Activated CD4-positive, CD25-positive, alpha-beta regulatory T cell treated with anti-CD3 and anti-CD28 coated beads, Interleukin-2, amount 50 U/mL, for 16 hours (primary cell): Measurements from ENCODE around the gene LRRC37A3.
"Not testable (repeated sequence)": the region's sequence is repeated elsewhere in the genome, so short reads cannot be mapped to it uniquely, and the experiment has no call there.

Source experiments
- DNase-seq: peaks from one replicate; pipeline ENCODE4 v3.0.0-alpha.2; 2020; ENCODE audit warnings: low read depth, low spot score

The LRRC37A3 gene

DNA sequence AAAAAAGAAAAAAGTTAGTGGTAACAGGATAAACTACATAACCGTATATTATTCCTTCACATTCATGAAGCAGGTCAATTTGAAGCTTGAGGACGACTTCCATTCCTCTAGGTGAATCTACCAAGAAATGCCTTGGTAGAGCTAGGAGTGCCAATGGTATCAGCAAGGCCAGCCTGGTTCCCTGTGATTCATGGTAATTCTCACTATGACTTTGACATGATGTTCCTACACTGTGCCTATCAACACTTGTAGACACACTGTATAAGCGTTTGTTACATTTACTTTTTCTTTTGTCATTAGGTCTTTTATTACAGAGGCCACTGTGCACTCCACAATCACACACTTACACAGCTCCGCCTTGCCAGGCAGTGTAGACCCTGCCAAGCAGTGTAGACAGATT lies 7.2 kb upstream of the LRRC37A3 start:
- not testable (repeated sequence) for DNase-seq

DNA sequence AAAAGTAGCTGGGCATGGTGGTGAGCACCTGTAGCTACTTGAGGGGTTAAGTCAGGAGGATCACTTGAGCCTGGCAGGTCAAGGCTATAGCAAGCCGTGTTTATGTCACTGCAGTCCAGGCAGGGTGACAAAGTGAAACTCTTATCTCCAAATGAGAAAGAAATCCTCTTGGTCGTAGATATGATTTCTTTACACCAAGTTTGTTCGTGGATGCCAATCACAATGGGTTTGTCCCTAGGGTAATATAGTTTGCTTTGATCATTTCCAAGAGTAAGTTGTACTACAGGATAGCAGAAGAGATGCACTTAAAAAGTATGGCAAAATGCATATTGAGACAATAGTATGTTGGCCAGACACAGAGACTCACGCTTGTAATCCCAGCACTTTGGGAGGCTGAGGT lies 6.0 kb upstream of the LRRC37A3 start:
- DNase-seq, result not testable (repeated sequence)

DNA sequence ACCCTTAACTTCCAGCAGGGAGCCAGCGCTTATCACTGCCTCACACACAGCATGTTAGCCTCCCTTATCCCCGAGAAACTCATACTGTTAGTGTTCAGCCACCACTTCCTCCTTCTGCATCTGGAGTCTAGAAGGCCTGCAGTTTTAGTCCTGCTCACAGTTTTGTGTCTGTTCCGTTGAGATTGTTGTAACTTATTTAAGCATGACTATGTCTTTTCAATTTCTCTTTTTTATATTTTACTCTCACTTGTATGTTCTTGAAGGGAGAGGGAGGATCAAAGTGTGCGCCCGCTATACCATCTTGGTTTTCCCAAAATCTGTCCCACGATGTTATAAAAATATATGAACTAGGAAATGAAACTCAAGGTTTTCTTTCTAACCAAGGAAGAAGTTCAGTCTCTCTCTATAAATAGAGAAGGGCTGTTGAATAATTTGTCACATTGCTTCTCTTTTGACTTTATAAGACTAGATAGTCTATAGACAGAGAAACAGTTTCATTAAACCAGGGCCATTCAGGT lies 3.8 kb upstream of the LRRC37A3 start:
- not testable (repeated sequence) for DNase-seq

DNA sequence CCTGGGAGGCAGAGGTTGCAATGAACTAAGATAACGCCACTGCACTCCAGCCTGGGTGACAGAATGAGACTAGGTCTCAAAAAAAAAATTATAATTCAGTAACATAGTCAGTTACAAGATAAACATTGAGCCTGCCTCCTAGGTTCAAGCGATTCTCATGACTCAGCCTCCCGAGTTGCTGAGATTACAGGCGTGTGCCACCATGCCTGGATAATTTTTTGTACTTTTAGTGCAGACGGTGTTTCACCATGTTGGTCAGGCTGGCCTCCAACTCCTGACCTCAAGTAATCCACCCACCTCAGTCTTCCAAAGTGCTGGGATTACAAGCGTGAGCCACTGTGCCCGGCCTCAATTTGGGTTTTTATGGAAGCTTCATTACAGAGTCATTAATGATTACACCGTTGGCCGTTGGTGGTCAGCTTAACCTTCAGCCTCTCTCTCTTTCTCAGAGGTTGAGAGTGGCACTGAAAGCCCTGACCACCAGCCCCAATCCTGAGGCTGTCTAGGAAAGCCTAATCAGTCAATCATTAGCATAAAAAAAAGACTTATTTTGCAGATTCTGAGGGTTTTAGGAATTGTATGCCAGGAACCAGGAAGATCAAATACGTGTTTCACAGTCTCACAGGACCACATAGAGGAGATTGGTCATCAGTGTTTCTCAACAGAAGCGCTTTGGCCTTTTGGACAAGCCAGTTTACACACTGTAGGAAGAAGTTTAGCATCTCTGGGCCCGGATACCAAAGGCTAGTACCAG lies 1.3 kb upstream of the LRRC37A3 start:
- DNase-seq, result no peak

DNA sequence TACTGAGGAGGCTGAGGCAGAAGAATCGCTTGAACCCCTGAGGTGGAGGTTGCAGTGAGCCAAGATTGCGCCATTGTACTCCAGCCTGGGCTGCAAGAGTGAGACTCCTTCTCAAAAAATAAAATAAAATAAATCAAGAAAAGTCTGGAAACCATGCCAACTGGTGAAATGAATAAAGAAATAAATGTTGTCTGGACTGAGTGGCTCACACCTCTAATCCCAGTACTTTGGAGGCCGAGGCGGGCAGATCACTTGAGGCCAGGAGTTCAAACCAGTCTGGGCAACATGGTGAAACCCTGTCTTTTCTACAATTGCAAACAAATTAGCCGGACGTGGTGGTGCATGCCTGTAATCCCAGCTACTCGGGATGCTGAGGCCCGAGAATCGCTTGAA lies 744 bp upstream of the LRRC37A3 start:
- no peak for DNase-seq

DNA sequence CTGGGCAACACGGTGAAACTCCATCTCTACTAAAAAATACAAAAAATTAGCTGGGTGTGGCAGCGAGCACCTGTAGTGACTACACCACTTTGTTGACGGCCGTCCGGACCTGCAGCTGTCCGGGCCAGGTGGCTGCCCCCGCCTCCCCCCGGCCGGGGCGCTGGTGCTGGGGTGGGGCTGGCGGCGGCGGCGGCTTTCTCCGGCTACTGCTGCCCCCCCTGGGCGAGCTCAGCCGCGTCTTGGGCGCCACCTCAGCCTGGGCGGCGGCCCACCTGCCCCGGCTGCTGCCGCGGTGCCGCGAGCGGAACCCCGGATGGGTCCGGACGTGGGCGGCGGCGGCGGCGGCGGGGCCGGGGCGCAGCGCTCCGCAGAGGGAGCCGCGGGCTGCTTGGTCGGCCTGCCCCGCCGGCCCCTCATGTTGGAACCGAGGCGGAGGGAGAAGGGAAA lies 413 bp downstream of the LRRC37A3 start:
- not testable (repeated sequence) for DNase-seq

DNA sequence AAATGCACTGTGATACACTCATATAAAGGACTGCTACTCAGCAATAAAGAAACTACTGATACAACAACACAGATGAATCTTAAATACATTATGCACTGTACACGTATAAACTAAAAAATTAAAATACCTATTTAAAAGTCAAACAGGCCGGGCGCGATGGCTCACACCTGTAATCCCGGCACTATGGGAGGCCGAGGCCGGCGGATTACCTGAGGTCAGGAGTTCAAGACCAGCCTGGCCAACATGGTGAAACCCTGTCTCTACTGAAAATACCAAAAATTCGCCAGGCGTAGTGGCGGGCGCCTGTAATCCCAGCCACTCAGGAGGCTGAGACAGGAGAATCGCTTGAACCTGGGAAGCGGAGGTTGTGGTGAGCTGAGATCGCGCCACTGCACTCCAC lies 1.7 kb downstream of the LRRC37A3 start:
- not testable (repeated sequence) for DNase-seq

DNA sequence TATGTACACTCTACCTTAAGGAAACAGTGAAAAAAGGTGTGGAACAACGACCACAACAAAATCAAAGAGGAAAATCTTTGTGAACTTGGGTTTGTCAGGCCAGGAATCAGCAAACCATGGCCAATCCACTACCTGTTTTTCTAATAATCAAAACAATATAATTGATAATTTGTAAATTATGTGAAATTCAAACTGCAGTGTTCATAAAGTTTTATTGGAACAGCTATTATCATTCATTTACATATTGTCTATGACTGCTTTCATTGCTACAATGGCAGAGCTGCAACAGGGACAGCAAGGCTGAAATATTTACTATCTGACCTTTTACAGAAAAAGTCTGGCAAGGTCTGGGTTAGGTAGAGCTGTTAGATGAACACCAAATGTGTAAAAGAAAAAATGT lies 4.0 kb downstream of the LRRC37A3 start:
- DNase-seq, result not testable (repeated sequence)

DNA sequence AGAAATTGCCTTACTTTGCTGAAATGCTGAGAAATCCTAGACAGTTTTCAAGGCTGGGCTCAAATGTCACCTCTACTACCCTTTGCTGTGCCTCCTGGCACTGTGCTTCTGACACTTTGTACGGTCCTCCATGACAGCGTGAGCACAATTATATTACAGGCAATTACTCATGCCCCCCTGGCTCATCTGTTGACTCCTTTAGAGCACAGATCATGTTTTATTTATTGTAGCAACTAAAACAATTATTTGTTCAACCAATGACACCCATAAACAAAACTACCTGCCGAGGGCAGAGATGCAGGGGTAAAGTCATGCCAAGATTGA lies 9.1 kb downstream of the LRRC37A3 start:
- not testable (repeated sequence) for DNase-seq

DNA sequence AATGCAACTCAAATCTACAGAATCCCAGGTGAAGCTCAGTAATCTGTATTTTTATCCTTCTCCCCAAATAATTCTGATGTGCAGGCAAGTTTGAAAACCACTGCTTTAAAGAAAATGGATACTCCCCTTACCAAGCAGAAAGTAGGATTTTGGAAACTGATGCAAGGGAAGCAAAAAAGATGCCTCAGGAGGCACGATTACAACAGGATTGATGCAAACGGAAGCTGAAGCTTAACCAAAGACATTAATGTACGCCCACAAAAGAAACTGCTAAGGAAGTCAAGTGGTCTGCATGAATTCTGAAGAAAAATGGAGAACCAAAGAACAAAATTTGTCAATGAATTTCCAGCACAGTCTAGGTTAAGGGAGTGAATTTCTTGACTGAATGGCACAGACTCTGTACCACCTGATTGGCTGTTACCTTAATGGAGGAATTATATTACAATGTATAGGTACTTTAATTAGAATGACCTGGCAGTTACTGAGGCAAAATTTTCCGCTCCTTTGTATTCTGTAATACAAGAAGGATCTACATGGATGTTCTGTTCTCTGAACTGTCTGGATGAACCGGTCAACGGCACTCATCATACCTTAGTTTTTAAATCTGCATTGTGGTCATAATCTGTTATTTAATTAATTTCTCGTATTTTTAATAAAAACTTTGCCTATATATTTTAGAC lies 9.6 kb downstream of the LRRC37A3 start:
- DNase-seq, result not testable (repeated sequence)

DNA sequence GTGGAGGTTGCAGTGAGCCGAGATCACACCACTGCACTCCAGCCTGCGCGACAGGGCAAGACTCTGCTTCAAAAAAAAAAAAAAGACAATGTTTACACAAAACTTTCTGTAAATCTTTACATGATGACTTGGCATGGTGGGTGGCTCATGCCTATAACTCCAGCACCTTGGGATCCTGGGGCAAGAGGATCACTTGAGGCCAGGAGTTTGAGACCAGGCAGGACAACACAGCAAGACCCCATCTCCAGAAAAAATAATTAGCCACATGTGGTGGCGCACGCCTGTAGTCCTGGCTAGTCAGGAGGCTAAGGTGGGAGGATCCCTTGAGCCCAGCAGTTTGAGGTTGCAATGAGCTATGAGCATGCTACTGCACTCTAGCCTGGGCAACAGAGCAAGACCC lies 15.2 kb downstream of the LRRC37A3 start:
- DNase-seq, result not testable (repeated sequence)

DNA sequence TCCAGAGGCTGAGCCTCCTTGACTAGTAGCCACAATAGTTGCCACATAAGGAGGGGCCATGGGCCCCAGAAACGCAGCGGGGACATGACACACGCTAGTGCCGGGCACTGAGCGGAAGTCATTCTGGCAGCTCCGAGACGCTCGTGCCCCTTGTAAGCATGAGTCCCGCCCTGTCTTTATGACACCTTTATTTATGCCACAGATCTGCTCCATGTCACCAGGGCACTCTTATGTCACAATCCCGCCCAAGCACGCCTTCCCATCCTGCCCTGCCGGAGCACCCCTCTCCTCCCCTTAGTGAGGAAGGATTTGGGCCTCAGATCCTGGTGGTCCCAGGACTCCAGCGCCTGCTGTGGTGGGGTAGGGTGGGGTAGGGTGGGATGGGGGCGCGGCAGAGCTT lies 22.1 kb downstream of the LRRC37A3 start:
- DNase-seq, result not testable (repeated sequence)

DNA sequence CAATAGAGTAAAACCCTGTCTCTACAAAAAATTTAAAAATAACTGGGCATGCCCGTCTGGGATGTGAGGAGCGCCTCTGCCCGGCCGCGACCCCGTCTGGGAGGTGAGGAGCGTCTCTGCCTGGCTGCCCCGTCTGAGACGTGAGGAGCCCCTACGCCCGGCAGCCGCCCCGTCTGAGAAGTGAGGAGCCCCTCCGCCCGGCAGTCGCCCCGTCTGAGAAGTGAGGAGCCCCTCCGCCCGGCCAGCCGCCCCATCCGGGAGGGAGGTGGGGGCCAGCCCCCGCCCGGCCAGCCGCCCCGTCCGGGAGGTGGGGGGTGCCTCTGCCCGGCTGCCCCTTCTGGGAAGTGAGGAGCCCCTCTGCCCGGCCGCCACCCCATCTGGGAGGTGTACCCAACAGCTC lies 45.1 kb downstream of the LRRC37A3 start:
- not testable (repeated sequence) for DNase-seq

DNA sequence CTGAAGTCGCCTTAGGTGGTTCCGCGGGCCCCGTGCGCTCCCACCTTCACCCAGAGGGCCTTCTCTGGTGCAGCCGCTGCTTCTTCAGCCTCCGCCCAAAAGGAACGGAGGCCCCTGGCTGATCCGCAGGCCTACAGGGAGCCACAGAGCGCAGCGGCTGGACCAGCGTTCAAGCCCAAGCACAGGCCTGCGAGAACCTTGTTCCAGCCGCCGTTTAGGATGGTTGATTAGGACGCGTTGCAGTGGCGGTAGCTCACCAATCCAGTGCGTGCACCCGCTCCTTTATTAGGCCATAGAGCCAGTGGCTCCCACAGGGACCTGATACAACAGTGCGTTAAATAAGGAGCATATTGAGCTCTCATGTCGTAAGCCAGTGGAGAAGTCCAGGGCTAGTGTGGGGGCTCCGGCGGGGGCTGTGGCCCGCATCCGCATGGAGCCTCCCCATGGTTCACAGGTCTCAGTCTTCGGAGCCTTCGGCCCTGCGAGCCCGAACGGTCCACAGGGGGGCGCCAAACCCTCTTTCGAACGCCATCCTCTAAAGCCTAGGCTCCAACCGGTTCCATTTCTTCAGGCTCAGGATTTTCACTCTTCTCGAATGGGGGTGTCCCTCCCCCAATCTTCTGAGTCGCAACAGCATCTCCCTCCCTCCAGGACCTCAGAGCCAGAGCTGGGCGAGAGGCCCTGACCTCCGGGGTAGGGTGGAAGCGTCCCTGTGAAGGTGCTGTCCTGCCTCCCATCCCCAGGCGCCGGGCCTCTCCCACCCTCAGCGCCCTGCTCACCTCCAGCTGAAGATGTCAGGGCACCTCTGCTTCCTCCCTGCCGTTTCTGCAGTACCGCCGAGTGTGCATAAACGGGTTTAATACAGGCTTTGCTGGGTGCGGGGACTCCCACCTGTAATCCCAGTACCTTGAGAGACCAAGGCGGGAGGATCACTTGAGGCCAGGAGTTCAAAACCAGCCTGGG lies 71.5 kb downstream of the LRRC37A3 start:
- peak; percentile 57 for DNase-seq

DNA sequence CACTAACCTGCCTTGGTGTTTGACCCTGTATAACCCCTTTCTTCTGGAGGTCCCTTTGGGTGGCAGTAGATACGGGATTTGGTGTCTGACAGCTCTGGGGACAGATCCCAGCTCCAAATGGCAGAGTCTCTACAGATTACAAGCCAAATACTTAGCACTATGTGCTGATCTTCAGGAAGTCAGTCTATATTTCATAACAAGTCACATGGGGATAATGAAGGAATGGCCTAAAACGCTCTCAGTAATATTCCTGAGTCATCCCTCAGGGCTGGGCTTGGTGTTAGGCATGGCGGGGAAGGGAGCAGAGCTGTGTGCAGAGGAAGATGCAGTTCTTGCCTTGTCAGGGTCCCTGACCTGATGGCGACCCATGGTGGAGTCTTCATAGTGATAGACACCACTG lies 72.4 kb downstream of the LRRC37A3 start:
- DNase-seq, result not testable (repeated sequence)

DNA sequence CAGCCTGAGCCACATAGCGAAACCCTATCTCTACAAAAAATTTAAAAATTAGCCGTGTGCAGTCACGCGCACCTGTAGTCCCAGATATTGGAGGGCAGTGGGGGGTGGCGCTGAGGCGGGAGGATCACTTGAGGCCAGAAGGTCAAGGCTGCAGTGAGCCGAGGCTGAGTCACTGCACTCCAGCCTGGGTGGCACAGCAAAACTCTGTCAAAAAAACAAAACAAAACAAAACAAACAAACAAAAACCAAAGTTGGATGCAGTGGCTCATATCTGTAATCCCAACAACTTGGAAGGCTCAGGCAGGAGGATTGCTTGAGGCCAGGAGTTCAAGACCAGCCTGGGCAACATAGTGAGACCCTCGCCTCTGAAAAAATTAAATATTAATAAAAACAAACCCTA lies 75.4 kb downstream of the LRRC37A3 start:
- not testable (repeated sequence) for DNase-seq

DNA sequence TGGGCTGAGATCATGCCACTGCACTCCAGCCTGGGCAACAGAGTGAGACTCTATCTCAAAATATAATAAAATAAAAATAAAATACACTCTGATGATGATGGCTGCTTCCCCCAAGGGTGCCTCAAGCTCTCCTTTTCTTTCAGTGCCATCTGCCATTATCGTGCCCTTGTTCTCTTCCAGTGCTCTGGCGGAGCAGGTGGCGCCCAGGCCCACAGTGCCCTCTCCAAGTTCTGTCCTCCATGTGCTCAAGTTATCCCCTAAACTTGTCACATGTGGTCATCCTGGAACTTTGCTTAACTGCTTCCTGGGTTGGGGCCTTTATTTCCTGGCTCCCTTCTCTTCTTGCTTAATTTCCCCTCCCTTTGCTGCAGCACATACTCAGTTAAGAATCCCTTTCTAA lies 76.4 kb downstream of the LRRC37A3 start:
- DNase-seq, result not testable (repeated sequence)

DNA sequence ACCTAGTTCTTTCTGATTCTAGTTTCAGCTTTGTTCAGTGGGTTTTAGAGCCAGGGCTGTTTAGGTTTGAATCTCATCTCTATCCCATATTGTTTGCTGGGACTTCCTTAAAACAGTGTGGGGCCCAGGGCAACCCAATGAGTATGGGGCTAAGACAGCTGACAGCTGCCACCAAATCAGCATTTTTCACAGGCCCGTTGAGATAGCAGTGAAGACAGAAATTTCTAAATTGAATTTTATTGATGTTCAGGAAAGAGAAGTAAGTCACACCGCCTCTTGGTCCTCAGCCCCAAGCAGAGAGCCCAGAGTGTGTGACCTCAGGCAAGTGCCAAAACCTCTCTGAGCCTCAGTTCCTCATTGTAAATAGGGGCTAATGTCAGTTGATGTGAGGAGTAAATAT lies 78.3 kb downstream of the LRRC37A3 start:
- DNase-seq, result not testable (repeated sequence)

DNA sequence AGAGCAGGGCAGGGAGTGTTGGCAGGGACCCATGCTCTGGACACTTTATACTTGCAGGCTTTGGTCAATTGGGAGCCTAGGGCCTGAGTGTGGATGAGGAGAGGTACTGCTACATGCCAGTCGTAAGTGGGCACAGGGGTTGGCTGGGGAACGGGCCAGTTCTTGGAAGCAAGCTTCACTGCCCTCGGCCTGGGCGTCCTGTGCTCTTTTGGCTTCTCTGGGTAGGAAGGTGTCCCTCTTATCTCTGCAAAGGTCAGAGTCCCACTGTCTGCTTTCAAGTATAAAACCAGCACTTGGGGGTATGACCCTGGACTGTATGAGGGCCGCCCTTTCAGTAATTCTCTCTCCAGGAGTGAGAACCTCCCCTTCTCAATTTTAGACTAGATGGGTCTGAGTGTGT lies 80.8 kb downstream of the LRRC37A3 start:
- DNase-seq, result not testable (repeated sequence)

DNA sequence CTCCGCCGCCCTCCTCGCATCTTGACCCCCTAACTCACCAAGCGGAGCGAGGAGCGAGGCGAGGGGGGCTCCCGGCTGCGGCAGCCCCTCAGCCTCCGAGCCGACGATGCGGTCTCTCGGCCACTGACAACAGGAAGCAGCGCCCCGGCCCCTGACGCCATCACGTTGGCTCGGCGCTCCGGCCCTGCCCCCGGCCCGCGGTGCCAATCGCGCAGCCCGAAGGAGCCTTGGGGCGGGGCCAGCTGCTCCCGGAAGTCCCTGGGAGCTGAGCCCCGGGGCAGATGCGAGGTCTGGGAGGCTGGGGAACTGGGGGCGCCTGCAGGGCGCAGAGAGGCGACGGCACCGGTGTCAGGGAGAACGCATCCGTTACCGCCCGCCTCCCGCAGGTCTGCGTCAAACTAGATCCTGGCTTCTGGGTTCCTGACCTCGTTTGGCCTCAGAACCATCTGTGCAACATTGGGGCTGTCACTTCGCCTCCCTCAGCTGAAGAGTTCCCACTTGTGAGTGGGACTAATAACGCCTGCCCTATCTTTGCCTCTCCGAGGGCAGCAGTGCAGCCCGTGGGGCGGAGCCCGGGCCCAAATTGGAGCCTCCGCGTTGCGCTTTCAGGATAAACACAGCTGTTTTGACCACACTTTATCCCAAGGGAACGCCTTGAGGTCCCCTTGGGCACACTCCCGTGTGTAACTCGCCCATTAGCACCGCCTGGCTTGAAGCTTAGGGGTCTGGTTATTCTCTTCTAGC lies 82.1 kb downstream of the LRRC37A3 start:
- peak; percentile 65 for DNase-seq

DNA sequence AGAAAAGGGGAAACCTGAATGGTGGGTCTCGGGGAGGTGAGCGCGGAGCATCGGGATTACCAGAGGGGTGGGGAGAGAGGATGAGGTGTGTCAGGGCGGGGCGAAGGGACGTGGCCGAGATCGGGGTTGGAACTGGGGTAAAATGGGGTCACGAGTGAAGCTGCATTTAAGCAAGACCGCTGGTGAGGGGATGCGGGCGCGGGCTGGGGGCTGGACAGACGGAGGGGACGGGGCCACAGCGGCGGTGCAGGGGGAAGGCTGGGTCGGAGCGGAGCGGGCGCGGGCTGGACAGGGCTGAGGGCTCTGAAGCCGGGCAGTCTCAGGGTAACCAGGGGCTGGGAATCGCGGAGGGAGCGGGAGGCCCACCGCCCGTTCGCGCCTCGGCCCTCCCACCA lies 82.7 kb downstream of the LRRC37A3 start:
- DNase-seq, result not testable (repeated sequence)
